IPS DF 6.9 (cell line): ENCODE measurements around the gene AVPI1.
"Not testable (repeated sequence)": the region's sequence is repeated elsewhere in the genome, so short reads cannot be mapped to it uniquely, and the experiment has no call there.

Experiments used
- DNase-seq: peaks from one replicate; pipeline ENCODE4 v3.0.0-alpha.2; 2013; ENCODE audit warnings: low read depth, low spot score
- H3K27ac ChIP-seq: one replicate; pipeline ENCODE4 v1.5.1; 2013; ENCODE audit warnings: low read length, control low read depth
- H3K27me3 ChIP-seq: 2 replicates; pipeline ENCODE4 v1.6.1; 2013; ENCODE audit warnings: mild to moderate bottlenecking, low read length; ENCODE audit not compliant: control insufficient read depth, insufficient read depth
- H3K36me3 ChIP-seq: 2 replicates; pipeline ENCODE4 v1.6.1; 2013; ENCODE audit warnings: low read length; ENCODE audit not compliant: control insufficient read depth, insufficient read depth
- H3K4me1 ChIP-seq: 2 replicates; pipeline ENCODE4 v1.6.1; 2013; ENCODE audit warnings: low read length; ENCODE audit not compliant: control insufficient read depth, insufficient read depth
- H3K4me3 ChIP-seq: 2 replicates; pipeline ENCODE4 v1.5.1; 2013; ENCODE audit warnings: mild to moderate bottlenecking, low read length
- H3K9me3 ChIP-seq: 2 replicates; pipeline ENCODE4 v1.6.1; 2013; ENCODE audit warnings: low read length, inconsistent platforms; ENCODE audit not compliant: control insufficient read depth, insufficient read depth
- WGBS: extraction: QIAGEN DNeasy Blood & Tissue Kit; methylation state at CpG from one replicate; pipeline ENCODE4 v1.1.7; 2013; ENCODE audit warnings: mixed read lengths, missing lambda C conversion rate; ENCODE audit not compliant: insufficient read length, insufficient coverage; 5-methylcytosine and 5-hydroxymethylcytosine counted together

Gene AVPI1

DNA sequence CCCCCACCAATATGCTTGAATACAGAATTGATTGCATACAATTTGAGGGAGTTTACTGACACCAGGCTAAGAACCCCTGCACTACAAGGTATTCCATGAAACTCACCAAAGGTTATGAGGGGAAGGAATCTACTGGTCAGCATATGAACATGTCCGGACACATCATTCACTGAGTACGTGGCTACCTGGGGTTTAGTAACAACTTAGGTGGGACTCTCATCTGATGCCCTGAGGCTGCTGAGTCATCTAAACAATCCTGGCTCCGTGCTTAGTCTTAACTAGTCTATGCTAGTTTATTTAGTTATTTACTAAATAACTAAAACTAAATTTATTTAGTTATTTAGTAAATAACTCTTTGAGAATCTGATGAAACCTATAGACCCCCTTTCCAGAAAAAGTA, 35.3 kb downstream of the AVPI1 start:
- Histone ChIP-seq H3K4me3 (no peak overlapping the region), H3K9me3 (no peaks in the 10 kb centered on the region), H3K4me1 (peaks cover 3% of the 10 kb centered on the region; the same call in 1 of the 2 replicates), H3K27me3 (no peaks in the 10 kb centered on the region), H3K27ac (no peak overlapping the region), H3K36me3 (peaks cover 10% of the 10 kb centered on the region; the same call in 1 of the 2 replicates)
- no CpG with 5 or more reads among the region's 3 CpGs for WGBS
- DNase-seq: no peak

DNA sequence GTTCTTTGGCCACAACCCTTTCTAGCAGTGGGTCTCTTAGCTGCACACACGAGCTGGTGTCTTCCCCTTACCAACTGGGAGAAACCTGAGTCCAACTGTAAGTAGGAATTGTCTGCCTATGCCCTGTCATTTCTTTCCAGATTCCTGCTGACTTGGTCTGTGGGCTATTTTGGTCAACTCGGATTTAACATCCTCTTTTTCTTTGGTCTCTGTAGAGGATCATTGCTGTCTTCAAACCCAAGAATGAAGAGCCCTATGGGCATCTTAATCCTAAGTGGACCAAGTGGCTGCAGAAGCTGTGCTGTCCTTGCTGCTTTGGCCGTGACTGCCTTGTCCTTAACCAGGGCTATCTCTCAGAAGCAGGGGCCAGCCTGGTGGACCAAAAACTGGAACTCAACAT, 36.3 kb downstream of the AVPI1 start:
- no peak overlapping the region for H3K4me3 ChIP-seq
- no peak overlapping the region for H3K27ac ChIP-seq
- DNase-seq: no peak
- no CpG with 5 or more reads among the region's 3 CpGs for WGBS
- H3K4me1 ChIP-seq: peaks cover 3% of the 10 kb centered on the region; the same call in 1 of the 2 replicates
- peaks cover 9% of the 10 kb centered on the region; the same call in 1 of the 2 replicates for H3K36me3 ChIP-seq
- no peaks in the 10 kb centered on the region for H3K27me3 ChIP-seq
- no peaks in the 10 kb centered on the region for H3K9me3 ChIP-seq

DNA sequence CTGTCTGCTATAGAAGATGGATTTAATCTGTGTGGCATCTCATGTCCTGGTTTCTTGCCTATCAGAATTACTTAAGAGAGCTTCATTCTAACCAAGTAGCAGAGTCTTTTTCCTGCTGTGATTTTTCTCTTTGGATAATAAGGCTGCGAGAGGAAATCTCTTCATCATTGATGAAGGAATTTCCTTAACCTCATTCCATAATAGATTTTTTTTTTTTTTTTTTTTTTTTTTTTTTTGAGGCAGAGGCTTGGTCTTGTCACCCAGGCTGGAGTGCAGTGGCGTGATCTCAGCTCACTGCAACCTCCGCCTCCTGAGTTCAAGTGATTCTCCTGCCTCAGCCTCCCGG, 37.7 kb downstream of the AVPI1 start:
- not testable (repeated sequence) for H3K4me3 ChIP-seq, H3K36me3 ChIP-seq
- no CpG with 5 or more reads among the region's 4 CpGs for WGBS

DNA sequence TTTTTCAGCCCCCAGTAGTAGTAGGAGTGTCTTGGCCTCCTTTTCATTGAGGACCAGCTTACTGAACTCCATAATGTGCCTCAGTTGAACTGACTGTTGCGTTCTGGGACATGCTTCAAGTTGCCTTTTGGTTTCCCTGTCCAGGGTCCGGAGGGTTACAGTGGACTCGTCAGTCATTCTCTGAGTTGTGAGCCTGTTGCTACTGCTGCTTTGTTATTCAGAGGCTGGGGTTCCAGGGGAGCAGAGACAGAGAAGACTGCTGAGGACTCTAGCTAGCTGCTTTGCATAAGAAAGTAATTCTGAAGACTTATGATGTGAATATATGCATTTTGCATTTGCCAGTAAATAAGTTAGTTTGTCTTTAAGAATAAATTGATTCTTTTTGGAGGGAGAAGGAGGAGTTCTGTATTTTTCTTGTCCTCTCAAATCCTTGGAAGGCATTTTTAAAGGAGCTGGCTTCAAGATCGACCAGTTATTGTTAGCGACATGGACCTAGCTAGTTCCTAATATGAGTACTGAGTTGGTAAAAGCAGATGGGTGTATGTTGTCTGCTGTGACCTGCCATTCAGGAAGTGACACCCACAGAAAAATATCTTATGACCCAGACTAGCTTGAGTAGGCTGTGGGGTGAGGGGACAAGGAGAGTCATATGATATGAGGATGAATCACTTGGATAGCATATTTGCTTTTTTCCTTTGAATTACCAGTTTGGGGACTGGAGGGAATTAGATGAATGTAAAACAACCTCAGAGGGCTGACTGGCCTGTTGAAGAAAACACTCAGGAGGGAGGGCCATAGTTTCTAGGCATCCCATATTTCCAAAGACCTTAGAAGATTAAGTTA, 38.3 kb downstream of the AVPI1 start:
- Histone ChIP-seq H3K4me1 (peaks cover 3% of the 10 kb centered on the region; the same call in 1 of the 2 replicates), H3K36me3 (peaks cover 11% of the 10 kb centered on the region; the same call in 1 of the 2 replicates), H3K9me3 (no peaks in the 10 kb centered on the region), H3K27me3 (no peaks in the 10 kb centered on the region), H3K4me3 (no peak overlapping the region), H3K27ac (peak overlapping the region; percentile 41)
- no CpG with 5 or more reads among the region's 5 CpGs for WGBS
- no peak for DNase-seq

More for the DNA sequence above, 37.7 kb downstream of the AVPI1 start:
- not testable (repeated sequence) for H3K9me3 ChIP-seq, H3K27me3 ChIP-seq, H3K27ac ChIP-seq, H3K4me1 ChIP-seq, DNase-seq

DNA sequence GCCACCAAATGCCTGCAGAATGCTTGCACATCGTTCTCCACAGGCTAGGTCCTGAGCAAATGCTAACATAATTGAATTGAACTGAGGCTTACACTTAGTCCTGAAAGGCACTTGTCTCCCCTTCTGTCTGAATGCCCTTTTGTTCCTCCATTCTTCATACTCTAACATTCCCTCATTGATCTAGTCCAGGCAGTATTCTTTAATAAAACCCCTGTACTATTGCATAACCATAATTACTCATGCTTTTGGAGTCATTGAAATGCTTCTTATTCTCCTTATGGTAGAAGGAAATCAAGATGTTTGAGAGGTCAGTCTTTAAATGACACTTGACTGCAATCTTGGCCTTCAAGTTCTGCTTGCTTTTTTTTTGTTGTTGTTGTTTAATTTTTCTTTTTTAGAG, 39.5 kb downstream of the AVPI1 start:
- no peaks in the 10 kb centered on the region for H3K9me3 ChIP-seq
- H3K27ac ChIP-seq: no peak overlapping the region
- H3K27me3 ChIP-seq: no peaks in the 10 kb centered on the region
- no peak overlapping the region for H3K4me3 ChIP-seq
- H3K4me1 ChIP-seq: peaks cover 3% of the 10 kb centered on the region; the same call in 1 of the 2 replicates
- H3K36me3 ChIP-seq: peaks cover 11% of the 10 kb centered on the region; the same call in 1 of the 2 replicates
- no CpG with 5 or more reads among the region's 1 CpG for WGBS
- no peak for DNase-seq

DNA sequence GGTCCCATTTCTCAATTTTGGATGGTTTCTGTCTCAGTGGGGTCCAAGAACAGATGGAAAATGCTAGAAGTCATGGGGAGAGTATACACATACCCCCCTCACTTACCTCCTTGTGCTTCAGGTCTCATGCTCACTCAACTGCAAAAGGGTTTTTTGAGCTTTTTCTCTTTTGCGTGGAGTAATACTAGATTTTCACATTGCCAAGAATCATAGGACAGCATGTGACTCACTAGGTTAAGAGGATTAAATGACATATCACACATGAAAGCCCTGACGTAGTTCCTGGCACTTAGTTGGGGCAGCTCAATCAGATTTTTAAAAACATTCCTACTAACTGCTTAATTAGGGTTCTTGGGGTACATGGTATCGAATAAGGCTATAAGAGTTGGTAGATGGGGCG, 42.1 kb downstream of the AVPI1 start:
- WGBS: no CpG with 5 or more reads among the region's 4 CpGs
- Histone ChIP-seq H3K4me3 (no peak overlapping the region), H3K4me1 (peaks cover 2% of the 10 kb centered on the region; the same call in 1 of the 2 replicates), H3K9me3 (no peaks in the 10 kb centered on the region), H3K27me3 (no peaks in the 10 kb centered on the region), H3K27ac (no peak overlapping the region), H3K36me3 (peaks cover 2% of the 10 kb centered on the region)
- DNase-seq: no peak

DNA sequence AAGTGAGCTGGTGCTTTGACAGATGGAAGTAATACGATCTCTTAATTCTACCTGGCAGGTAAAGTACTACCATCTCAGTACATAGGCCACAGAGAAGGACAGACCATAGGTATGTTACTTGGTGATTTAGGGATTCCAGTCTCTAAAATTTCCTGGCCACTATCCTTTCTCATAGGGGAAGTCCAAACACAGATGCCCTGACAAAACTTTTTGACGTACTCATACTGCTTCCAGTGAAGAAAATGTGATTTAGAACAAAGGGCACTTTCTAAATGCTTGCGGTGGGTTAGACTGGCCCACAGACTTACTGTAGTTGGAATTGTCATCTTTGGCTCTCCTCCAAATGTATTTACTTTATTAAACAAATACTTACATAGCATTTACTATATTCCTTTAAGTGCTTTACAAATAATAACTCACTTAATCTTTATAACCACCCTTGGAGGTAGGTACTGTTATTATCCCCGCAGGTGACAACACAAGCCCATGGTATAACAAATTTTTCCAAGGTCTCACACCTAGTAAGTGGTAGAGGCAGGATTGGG, 43.5 kb downstream of the AVPI1 start:
- no peak overlapping the region for H3K4me3 ChIP-seq
- WGBS: no CpG with 5 or more reads among the region's 4 CpGs
- peaks cover 2% of the 10 kb centered on the region for H3K36me3 ChIP-seq
- H3K27ac ChIP-seq: no peak overlapping the region
- H3K4me1 ChIP-seq: peaks cover 2% of the 10 kb centered on the region; the same call in 1 of the 2 replicates
- no peaks in the 10 kb centered on the region for H3K27me3 ChIP-seq
- H3K9me3 ChIP-seq: no peaks in the 10 kb centered on the region
- DNase-seq: no peak

DNA sequence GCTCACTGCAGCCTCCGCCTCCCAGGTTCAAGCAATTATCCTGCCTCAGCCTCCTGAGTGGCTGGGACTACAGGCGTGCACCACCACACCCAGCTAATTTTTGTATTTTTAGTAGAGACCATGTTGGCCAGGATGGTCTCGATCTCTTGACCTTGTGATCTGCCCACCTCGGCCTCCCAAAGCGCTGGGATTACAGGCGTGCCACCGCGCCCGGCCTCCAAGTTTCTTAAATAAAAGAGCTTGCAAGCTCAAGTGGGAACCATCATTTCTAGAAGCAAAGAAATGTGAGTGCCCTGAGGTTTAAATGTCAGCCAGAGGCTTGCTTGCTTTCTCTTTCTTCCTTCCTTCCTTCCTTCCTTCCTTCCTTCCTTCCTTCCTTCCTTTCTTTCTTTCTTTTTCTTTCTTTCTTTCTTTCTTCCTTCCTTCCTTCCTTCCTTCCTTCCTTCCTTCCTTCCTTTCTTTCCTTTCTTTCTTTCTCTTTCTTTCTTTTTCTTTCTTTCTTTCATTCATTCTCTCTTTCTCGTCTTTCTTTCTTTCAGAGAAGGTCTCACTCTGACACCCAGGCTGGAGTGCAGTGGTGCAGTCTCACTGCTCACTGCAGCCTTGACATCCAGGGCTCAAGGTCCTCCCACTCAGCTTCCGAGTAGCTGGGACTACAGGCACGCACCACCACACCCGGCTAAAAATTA, 44.4 kb downstream of the AVPI1 start:
- H3K4me1 ChIP-seq, H3K4me3 ChIP-seq, H3K9me3 ChIP-seq, H3K27me3 ChIP-seq, DNase-seq, H3K36me3 ChIP-seq, H3K27ac ChIP-seq: not testable (repeated sequence)
- 100% methylated on average over 1 of the region's 13 CpGs for WGBS

DNA sequence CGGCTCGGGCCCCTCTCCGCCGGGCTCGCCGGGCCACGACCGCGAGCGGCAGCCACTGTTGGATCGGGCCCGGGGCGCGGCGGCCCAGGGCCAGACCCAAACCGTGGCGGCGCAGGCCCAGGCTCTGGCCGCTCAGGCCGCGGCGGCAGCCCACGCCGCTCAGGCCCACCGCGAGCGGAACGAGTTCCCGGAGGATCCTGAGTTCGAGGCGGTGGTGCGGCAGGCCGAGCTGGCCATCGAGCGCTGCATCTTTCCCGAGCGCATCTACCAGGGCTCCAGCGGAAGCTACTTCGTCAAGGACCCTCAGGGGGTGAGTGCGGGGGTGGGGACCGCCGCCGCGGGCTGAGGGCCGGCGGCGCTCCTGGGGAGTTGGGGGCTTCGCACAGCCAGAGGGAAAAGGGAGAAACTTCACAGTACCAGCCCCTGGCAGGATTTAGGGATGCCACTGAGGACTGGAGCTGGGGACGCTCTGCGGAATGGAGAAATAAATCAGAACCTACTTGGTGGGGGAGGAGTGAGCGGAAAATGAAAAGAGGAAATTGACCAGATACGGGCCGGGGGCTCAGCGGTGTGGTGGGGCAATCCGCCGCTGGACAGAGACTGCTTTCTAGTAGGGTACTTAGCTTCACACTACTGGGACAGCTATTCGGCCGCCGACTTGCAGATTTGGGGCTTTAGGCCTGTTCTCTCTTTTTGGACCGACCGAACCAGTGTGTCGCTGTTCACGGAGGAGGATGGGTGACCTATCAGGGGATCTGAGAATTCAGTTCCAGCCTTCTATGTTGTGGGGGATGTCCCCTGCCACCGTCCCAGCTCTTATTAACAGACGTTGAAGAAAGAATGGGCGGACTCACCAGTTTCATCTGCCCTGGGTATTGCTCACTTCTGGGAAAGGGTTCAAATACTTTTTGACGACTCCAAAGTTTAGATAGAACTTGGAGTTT, 45.9 kb downstream of the AVPI1 start:
- Histone ChIP-seq H3K27me3 (no peaks in the 10 kb centered on the region), H3K9me3 (no peaks in the 10 kb centered on the region), H3K36me3 (peaks cover 2% of the 10 kb centered on the region), H3K4me1 (no peaks in the 10 kb centered on the region), H3K27ac (no peak overlapping the region), H3K4me3 (peak overlapping the region; percentile 99)
- DNase-seq: no peak
- WGBS: no CpG with 5 or more reads among the region's 67 CpGs
